ENCODE data around the gene PER1. TPM values are rescaled to one million over a fixed set of nuclear protein-coding genes. Genes with fewer than 3 reads are reported as not detected.
A peak's percentile ranks its signal among the peaks of the same experiment; 100 is the strongest.

The PER1 gene
- total RNA-seq, 1 experiment from 2014 or later, result 5.2 TPM

DNA sequence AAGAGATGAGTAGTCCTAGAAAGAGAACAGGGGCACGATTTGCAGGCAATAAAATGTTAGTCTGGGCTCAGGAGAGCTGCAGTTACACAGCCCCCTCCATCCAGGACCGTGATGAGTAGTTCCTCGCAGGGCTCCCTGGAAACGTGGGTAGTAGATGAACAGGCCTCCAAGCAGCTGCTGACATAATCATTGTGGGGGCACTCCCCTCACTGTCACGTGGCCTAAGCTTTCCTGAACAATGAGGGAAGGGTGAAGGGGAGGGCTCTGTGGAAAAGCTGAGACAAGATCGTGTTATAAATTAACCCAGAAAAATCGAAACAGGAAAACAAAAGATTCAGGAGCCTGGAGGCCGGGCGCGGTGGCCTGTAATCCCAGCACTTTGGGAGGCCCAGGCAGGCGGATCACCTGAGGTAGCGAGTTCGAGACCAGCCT lies 1.3 kb upstream of the PER1 start:
- DNase-seq (ENCODE audit: low read depth), result peak; percentile 91

DNA sequence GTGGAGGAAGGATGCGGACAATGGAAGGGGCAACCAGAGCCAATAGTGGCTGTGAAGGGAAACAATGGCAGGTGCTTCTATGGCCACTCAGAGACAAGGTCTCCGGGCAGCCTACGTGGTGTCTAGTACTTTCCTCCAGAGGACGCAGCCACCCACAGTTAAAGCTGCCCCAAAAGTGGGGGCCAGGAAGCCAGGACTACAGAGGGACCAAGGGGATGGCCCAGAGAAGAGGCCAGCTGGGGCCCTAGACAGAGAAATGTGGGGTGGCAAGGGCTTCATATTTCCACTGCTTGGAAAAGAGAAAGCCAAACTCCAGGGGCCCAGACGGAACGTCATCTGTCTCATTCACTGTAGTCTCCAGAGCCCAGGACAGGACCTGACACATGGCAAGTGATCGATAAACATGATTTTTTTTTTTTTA lies 837 bp upstream of the PER1 start:
- DNase-seq (ENCODE audit: low read depth), result no peak

DNA sequence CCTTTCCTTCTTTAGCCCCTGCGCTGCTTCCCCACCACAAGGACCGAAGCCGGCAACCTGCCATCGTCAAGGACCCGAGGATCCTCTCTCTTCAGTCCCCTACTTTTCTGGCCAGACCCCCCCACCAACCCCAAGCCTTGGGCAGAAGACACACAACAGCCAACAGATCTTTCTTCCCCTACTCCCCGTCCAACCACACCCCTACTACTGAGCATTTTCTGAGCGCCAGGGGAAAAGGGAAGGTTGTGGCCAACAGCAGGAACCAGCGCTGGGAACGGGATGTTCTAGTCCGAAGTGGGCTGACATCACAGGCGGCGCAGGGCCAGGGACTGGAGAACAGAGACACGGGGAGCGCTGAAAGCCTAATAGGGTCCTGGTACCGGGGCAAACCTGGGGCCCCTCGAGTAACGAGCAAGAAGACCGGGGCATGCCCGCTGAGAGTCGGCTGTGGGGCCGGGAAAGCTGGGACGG lies 528 bp downstream of the PER1 start:
- no peak for DNase-seq (ENCODE audit: low read depth)

DNA sequence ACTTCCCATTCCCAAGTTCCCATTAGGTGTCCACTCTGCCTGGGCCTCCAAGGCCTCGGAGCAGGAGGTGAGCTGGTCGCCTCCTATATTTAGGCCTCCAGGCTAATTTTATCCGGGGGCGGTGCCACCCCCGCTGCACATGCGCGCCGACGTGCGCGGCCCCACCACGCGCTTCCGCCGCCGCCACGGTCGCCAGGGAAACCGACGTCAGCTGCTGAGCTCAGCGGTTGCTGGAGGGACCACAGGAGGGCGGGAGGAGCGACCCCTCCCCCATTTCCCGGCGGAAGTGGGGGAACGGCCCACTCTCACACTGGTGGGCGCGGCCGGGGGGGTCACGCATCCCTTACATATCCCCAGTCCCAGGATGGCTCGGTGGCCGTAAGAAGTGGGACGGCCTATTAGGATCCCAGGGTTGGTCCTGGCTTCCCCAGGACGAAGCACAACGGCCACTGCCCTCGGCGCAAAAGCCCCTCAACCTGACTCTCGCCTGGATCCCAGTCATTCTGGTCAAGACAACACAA lies 1.0 kb downstream of the PER1 start:
- DNase-seq (ENCODE audit: low read depth), result peak; percentile 79

DNA sequence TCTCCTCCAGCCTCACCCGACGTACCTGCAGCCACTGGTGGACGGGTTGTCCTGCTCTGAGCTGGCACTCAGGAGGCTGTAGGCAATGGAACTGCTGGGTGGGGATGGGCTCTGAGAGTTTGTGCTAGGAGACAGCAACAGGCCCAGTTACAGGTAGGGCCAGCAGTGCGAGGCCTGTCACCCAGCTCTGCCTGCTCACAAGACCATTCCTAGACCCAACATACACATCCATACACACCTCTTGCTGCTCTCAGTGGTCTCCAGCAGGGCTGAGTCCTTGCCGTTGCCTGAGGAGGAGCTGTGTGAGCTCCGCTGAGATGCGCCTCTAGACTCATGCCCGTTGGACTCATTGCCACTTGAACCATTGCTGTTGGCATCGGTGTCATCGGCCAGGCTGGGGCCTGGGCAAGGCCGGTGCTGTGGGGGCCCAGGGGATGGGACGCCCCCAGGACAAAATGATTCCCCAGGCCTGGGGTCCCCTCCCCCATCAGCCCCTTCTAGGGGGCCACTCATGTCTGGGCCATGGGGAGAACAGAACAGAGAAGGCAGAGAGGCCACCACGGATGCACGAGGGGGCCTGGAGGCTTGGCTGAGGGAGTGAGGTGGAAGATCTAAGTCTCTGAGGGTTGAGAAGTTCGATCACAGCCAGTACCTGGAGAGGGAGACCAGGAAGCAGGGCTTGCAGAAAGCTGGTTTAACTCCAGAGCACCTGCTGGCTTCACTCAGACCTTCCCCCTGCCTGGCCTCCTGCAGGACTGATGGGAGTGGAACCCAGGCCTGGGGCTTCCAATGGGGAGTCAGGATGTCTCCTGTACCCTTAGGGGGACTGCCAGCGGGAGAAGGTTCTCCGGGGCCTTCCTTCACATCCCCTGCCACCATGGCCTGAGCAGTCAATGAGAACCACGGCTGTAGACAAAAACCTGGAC lies 1.7 kb downstream of the PER1 start:
- DNase-seq (ENCODE audit: low read depth), result no peak

DNA sequence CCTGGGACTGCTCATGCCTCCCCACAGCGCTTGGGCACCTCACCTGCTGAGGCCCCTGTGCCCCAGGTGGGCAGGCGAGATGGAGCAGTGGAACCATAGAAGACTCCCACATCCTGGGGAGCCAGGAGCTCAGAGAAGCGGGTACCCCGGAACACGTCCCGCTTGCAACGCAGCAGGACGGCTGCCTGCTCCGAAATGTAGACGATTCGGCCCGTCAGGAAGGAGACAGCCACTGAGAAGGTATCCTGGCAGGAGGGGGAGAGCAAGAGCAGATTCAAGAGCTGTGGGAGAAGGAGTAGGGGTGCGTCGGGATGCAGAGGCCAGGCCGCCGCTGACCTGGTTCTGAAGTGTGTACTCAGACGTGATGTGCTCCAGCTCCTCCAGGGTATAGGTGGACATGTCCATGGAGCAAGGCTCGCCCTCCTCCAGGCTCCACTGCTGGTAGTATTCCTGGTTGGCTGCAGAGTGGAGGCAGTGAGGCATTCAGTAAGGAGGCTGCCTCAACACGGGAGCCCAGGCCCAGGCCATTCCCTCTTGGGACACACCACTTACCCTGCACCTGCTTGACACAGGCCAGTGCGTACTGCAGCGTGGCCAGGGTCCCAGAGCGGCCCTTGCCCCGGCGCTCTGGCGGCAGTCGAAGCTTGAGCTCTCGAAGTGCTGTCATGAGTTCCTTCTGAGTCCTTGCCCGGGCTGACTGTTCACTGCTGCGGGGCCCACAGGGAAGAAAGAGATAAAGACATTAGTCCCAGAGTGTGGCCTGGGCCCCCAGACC lies 2.6 kb downstream of the PER1 start:
- DNase-seq (ENCODE audit: low read depth), result no peak

DNA sequence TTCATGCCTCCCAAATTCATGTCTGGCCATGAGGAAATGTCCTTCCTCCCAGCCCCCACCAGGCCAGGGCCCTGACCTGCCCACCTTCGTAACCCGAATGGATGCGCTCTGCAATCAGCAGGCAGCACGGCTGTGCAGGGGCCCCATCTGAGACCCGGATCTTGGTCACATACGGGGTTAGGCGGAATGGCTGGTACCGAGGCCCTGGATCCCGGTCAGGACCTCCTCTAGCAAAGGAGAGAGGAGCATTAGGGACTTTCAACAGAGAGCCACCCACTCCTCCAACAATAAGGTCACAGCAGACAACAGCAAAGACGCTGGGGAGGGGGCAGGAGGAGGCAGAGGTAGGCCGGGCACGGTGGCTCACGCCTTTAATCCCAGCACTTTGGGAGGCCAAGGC lies 3.6 kb downstream of the PER1 start:
- no peak for DNase-seq (ENCODE audit: low read depth)

DNA sequence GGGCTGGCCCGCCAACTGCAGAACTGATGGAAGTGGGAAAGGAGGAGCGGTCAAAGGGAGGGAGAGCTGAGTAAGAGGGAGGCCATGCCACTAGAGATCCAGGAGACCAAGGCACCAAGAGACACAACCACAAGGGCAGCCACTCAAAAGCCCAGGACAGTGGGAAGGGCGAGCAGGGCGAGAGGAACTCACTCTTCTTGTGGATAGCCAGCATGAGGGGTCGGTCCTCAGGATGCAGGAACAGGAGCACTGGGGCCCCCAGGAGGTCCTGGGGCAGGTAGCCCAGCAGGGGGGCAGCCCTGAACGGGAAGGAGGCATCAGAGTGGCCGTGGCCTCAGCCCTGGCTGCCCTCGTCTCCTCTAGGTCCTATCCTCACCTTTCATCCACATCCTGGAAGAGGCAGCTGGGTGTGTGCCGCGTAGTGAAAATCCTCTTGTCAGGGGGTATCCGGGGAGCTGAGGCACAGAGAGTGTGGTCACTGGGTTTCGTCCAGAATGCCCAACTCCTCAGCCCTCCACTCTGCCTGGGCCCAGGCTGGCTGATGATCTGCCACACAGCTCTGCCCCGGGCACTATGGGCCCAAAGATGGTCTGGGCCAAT lies 4.3 kb downstream of the PER1 start:
- DNase-seq (ENCODE audit: low read depth), result no peak

DNA sequence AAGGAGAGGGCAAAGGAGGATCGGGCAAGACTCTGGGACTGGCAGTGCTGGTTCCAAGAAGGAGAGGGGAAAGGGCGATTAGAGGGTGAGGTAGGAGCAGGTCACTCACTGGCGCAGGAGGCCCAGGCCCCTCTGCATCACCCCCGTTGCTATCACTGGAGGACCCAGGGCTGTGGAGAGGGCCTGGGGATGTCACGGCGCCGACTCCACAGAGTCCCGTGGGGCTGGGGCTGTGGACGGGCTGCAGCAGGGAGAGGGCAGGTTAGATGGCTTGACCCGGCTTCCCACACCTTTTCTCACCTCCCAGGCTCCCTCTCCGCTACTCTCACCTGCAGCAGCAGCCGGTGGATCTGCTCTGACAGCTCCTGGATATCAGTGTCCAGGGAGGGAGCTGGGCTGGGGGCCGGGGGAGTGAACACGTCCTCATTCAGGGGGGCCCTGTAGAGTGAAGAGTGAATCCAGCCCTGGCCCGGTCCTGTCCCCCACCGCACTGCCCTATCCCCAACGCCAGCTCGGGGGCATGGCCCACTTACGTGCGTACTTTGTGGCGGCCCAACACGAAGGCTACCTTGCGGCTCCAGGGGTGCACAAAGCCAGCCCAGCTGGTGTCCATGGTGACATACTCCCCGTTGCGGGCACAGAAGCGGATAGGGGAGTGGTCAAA lies 4.9 kb downstream of the PER1 start:
- DNase-seq (ENCODE audit: low read depth), result no peak

DNA sequence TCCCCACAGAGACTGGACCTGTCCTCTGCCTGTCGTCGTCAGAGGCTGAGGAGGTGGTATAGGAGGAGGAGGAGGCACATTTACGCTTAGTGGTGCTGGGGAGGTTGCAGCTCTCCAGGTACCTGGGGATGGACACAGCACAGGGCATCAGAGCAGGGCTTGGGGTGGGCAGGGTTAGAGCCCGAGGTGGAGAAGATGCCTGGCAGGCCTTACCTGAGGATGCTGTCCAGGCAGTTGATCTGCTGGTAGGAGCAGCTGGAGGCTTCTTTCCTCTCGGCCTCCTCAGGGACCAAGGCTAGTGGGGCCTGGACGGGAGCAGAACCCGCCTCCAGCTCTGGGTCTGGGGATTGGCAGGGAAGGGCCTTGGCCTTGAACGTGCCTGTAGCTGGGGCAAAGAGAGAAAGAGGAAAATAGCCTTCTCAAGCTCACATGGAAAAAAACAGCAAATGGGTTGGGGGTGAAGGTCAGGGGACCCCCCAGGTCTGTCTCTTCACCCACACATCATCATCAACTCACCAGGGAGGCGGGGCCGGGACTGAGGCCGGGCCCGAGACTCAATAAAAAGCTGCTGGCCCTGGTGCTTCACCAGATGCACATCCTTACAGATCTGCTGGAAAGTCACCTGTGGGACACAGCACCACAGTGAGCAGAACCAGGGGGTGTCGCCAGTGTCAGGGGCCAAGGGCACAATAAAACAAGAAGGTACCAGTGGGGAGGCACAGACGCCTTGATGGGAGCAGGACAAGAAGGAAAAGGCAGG lies 5.6 kb downstream of the PER1 start:
- DNase-seq (ENCODE audit: low read depth), result no peak

DNA sequence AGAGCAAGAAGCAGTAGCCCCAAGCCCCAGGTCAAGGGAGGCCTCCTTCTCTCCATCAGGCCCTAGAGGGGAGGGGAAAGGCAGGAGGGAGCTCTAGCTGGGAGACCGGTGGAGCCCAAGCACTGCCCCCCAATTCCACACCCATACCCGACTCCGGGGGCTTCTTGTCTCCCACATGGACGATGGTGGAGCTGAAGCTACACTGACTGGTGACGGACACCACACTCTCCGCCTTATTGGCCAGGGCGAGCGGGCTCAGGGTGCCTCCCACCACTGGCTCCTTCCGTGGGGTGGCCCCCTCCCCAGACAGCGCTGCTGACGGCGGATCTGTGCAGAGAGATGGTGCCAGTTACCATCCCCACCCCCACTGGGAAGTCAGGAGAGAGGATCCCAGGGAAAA lies 6.4 kb downstream of the PER1 start:
- DNase-seq (ENCODE audit: low read depth), result no peak

DNA sequence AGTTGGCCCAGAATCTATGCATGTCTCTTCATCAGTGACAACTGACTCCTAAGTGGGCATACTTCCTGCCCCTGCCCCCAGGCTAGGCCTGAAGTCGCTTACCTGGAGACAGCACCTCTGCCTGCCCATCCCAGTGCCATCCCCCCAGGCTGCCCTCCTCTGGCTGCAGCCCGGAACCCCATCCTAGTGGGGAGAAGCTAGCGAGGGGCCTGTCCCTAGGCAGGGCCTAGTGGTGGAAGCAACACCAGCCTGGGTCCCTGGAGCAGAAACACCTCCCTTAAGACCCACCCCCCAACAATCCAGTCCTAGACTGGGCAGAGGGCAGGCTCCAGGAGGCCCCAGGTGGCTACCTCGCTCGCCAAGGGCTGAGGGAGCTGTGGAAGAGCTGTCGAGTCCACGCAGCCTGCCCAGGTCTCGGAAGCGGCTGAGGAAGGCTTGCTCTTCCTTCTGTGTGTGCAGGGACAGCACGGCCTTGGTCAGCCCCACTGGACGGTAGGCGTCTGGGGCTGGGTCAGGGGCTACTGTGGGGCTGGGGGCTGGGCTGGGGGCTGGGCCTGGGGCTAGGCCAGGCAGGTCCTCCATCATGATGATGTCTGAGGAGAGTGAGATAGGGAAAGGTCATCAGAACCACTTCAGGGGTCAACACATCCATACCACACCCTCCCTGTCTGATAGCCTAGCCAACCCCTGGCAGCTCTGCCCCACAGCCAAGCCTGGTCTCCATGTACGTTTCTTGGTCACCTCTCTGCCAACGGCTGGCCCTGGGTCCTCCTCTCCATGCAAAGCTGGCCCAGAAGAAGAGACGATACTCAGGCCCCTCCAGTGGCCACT lies 7.6 kb downstream of the PER1 start:
- DNase-seq (ENCODE audit: low read depth), result no peak

DNA sequence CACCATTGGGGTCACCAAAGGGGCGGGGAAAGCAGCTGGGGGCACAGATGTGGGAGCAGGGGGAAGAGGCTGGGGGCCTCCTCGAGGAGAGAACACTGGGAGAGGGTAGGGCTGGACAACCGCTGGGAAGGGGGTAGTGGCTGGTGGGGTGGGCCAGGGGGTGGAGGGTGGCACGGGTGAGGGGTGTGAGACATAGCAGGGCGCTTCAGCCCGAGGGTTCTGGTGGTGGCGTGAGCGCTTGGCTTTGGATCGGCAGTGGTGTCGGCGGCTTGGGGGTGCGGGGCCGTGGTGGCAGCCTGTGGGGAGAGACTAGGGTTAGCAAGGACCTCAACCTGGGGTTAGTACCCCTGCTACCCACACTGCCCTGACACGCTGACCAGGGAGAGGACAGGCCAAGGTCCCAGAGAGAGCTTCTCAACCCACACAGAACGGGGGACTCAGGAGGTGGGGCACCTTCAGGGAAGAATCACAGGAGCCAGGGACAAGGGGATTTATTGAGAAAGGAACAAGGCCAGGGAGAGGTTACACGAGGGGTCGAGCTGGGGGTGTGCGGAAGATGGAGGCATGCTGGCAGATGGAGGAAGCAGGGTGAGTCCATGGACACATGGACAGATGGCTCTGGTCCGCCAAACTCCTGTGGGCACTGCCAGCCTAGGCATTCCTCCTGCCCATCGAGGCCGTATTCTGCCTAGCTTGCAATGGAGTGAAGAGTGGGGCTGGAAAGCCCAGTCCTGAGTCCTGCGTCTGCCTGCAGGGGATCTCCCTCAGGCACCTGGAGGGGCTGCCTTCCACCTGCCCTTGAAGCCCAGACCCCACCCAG lies 8.4 kb downstream of the PER1 start:
- no peak for DNase-seq (ENCODE audit: low read depth)

DNA sequence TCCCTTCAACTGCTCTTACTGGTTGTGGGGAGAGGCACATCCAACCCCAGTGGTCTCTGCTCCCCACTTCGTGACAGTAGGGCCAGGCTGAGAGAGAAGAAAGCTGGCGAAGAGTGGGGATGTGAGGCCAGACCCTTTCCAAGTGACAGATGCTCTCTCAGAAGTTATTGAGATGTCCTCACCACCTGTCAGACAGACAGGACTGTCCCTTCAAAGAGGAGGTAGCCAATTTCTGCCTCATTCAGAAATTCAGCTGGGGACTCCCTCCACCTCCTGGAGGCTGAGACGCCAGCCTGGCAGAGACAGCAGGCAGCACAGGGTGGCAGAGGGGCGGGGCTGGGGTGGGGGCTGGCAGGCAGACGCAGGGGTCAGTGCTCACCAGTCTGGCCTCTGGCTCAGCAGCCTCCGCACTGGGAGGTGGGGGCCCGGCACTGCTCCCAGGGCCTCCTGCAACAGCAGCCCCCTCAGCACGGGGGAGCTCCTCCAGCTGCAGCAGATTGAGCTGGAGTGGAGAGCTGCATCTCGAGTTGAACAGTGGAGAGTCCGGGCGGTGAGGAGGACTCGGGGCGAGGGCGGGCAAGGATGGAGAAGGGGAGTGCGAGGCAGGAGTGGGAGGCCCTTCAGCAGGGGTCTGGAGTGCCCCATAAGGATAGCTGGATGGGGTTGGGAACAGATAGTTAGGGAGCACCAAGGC lies 9.2 kb downstream of the PER1 start:
- no peak for DNase-seq (ENCODE audit: low read depth)

DNA sequence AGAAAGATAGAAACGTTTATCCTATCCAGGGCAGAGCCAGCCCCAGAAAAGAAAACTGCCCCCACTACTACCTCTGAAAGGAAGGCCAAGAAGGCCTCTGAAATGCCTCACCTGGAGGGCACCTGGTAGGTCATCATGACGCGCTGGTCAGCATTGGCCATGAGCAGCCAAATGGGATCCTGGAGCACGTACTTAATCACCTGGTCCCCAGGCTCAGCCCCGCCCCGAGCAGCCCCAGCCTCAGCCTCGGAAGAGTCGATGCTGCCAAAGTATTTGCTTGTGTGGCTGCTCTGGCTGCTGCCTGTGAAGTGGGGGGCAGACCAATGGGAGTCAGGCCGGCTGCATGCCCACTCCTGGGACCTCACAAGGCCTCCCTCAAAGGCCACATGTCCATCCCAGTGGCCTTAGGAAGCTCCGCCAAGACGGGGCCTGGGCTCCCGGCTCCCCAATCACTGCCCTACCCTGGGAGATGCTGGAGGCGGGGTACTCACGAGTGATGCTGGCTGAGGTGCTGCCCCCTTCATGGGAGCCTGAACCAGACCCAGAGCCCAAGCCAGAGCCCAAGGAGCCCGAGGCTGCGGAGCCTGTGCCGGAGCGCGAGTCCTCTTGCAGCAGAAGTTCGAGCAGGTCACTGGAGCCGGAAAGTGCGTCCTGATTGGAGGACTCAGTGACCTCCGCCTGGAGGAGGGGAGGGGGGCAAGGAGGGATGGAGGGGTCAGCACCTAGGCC lies 9.9 kb downstream of the PER1 start:
- DNase-seq (ENCODE audit: low read depth), result no peak

DNA sequence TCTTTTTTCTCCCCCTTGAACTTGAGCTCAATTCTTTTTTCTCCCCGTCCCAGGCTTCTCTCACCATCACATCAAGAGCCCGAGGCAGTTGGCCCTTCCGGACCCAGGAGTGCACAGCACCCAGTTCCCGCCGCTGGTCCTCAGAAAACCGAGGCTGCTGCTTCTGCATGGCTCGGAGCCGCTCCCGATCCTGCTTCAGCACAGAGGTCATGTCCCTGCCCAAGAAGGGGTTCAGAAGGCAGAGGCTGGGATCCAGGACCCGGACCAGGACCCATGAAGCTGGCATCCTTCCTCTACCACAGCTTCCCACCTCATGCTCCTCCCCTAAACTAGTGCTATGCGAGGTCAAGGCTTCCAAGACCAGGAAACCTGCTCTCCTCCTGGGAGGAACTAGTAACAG lies 10.5 kb downstream of the PER1 start:
- DNase-seq (ENCODE audit: low read depth), result no peak

DNA sequence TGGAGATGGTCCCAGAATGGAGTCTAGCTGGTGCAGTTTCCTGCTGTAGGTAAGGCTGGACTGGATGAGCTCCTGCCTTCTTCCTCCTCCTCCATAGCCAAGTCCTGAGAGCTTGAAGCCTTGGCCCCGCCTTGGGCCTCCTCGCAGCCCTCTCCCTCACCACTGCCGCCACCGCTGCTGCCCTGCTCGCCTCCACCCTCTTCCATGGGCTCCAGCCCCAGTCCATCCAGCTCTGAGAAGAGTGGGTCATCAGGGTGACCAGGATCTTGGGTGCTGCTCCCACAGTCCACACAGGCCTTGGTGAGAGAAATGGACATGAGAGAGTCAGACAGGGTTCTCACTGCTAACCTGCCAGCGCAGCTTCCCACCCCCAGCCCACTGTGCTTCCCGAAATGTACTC lies 11.2 kb downstream of the PER1 start:
- no peak for DNase-seq (ENCODE audit: low read depth)
